Neural cell (in vitro differentiated cells): ENCODE data around the gene TRAPPC13.
"Not testable (repeated sequence)": the region's sequence is repeated elsewhere in the genome, so short reads cannot be mapped to it uniquely, and the experiment has no call there.

Experiments used
- EP300 ChIP-seq: fragments of 450-650 bp; conservative IDR thresholded peaks from 2 replicates; pipeline ENCODE4 v1.6.1; 2014; ENCODE audit warnings: antibody characterized with exemption, mild to moderate bottlenecking, moderate library complexity; ENCODE audit not compliant: poor library complexity, severe bottlenecking
- EZH2 ChIP-seq: fragments of 200-600, 300-800 bp; shearing (Covaris generic), sonication (generic); IDR thresholded peaks from 2 replicates; pipeline ENCODE4 v1.6.1; 2014; ENCODE audit warnings: antibody characterized with exemption, low read length, borderline replicate concordance, mild to moderate bottlenecking; ENCODE audit not compliant: insufficient read depth, poor library complexity, severe bottlenecking
- MXI1 ChIP-seq: fragments of 450-650 bp; conservative IDR thresholded peaks from 2 replicates; pipeline ENCODE4 v1.6.1; 2014; ENCODE audit warnings: antibody characterized with exemption, mild to moderate bottlenecking; ENCODE audit not compliant: poor library complexity, severe bottlenecking
- POLR2AphosphoS5 ChIP-seq: IDR thresholded peaks from 2 replicates; pipeline ENCODE4 v1.6.1; 2012
- TAF1 ChIP-seq: IDR thresholded peaks from 2 replicates; pipeline ENCODE4 v1.6.1; 2012; ENCODE audit warnings: low read depth
- TF ChIP-seq, protein P1 (sequence below): fragments of 450-650 bp; IDR thresholded peaks from 2 replicates; pipeline ENCODE4 v1.5.1; 2014; ENCODE audit warnings: antibody characterized with exemption, mild to moderate bottlenecking, moderate library complexity; ENCODE audit not compliant: poor library complexity, severe bottlenecking
- TF ChIP-seq, protein P2 (sequence below): IDR thresholded peaks from 2 replicates; pipeline ENCODE4 v1.6.1; 2012; ENCODE audit warnings: borderline replicate concordance

GRCh38 chr5:65621961-65622360 is 2.9 kb upstream of the TRAPPC13 start:
- TF ChIP-seq, protein P1, sequence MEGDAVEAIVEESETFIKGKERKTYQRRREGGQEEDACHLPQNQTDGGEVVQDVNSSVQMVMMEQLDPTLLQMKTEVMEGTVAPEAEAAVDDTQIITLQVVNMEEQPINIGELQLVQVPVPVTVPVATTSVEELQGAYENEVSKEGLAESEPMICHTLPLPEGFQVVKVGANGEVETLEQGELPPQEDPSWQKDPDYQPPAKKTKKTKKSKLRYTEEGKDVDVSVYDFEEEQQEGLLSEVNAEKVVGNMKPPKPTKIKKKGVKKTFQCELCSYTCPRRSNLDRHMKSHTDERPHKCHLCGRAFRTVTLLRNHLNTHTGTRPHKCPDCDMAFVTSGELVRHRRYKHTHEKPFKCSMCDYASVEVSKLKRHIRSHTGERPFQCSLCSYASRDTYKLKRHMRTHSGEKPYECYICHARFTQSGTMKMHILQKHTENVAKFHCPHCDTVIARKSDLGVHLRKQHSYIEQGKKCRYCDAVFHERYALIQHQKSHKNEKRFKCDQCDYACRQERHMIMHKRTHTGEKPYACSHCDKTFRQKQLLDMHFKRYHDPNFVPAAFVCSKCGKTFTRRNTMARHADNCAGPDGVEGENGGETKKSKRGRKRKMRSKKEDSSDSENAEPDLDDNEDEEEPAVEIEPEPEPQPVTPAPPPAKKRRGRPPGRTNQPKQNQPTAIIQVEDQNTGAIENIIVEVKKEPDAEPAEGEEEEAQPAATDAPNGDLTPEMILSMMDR = not testable (repeated sequence)
- TF ChIP-seq EZH2, POLR2AphosphoS5, MXI1, EP300, TAF1: not testable (repeated sequence)
- TF ChIP-seq, protein P2, sequence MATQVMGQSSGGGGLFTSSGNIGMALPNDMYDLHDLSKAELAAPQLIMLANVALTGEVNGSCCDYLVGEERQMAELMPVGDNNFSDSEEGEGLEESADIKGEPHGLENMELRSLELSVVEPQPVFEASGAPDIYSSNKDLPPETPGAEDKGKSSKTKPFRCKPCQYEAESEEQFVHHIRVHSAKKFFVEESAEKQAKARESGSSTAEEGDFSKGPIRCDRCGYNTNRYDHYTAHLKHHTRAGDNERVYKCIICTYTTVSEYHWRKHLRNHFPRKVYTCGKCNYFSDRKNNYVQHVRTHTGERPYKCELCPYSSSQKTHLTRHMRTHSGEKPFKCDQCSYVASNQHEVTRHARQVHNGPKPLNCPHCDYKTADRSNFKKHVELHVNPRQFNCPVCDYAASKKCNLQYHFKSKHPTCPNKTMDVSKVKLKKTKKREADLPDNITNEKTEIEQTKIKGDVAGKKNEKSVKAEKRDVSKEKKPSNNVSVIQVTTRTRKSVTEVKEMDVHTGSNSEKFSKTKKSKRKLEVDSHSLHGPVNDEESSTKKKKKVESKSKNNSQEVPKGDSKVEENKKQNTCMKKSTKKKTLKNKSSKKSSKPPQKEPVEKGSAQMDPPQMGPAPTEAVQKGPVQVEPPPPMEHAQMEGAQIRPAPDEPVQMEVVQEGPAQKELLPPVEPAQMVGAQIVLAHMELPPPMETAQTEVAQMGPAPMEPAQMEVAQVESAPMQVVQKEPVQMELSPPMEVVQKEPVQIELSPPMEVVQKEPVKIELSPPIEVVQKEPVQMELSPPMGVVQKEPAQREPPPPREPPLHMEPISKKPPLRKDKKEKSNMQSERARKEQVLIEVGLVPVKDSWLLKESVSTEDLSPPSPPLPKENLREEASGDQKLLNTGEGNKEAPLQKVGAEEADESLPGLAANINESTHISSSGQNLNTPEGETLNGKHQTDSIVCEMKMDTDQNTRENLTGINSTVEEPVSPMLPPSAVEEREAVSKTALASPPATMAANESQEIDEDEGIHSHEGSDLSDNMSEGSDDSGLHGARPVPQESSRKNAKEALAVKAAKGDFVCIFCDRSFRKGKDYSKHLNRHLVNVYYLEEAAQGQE = not testable (repeated sequence)
